ENCODE data around the gene BIN1. TPM values are rescaled to one million over a fixed set of nuclear protein-coding genes. Genes with fewer than 3 reads are reported as not detected.

BIN1 gene
- total and polyA plus RNA-seq, 2 donors (not counting 1 experiment from before 2014, with no cell fraction given), result 90.6 to 92.3 TPM

- H3K36me3 ChIP-seq (replicated peaks in 1 of 2; ENCODE audit: control extremely low read depth in 1 of 2, control insufficient read depth in 1 of 2, extremely low read depth in 1 of 2, insufficient read depth in 2 of 2, low read length in 1 of 2), result no peaks in the 10 kb centered on the region
- DNase-seq (no peak), ATAC-seq (ENCODE audit: low read depth) (no peak)
- H3K9ac ChIP-seq (ENCODE audit: low read length), result no peak overlapping the region
- no peaks in the 10 kb centered on the region for H3K79me2 ChIP-seq (ENCODE audit: control insufficient read depth, insufficient read depth, low read length)
- whole genome bisulfite sequencing (ENCODE audit: insufficient coverage), result 78% methylated on average over 8 of the region's 8 CpGs
- ChIA-PET POLR2A (no interaction called here), CTCF (no interaction called here)
- H3K27me3 ChIP-seq (replicated peaks in 1 of 4; ENCODE audit: control extremely low read depth in 1 of 4, control insufficient read depth in 3 of 4, insufficient read depth in 4 of 4, low read length in 3 of 4), result peaks cover 0 to 21% (median 3%) of the 10 kb centered on the region in 4 experiments
- no peak overlapping the region for H3K27ac ChIP-seq (ENCODE audit: low read length in 2 of 2)
- Mint-ChIP-seq H3K4me3 (no peak overlapping the region), H3K27me3 (peaks cover 42% of the 10 kb centered on the region), H3K4me1 (no peaks in the 10 kb centered on the region), H3K27ac (no peak overlapping the region), H3K9me3 (ENCODE audit: insufficient read depth) (no peaks in the 10 kb centered on the region)
- TF ChIP-seq EZH2 (IDR thresholded peaks at IDR 0.05; ENCODE audit: borderline replicate concordance, insufficient read depth, low read depth, low read length, poor library complexity, severe bottlenecking), result no peak
- TF ChIP-seq CTCF (IDR thresholded peaks at IDR 0.05), result no peak
- H2AFZ ChIP-seq (ENCODE audit: insufficient read depth, low read depth, low read length, poor library complexity, severe bottlenecking), result no peak overlapping the region
- no peaks in the 10 kb centered on the region for H4K20me1 ChIP-seq (ENCODE audit: control insufficient read depth, insufficient read depth, low read length, poor library complexity, severe bottlenecking)
- H3K4me3 ChIP-seq (ENCODE audit: control extremely low read depth in 1 of 5, extremely low read depth in 1 of 5, insufficient read depth in 1 of 5, low read depth in 2 of 5, low read length in 4 of 5), result no peak overlapping the region
- intact Hi-C loops (cut with micrococcal nuclease), result no loop called here
- no peaks in the 10 kb centered on the region for H3K4me1 ChIP-seq (ENCODE audit: control insufficient read depth in 2 of 2, insufficient read depth in 2 of 2, low read length in 2 of 2)
- no peaks in the 10 kb centered on the region for H3K9me3 ChIP-seq (ENCODE audit: control extremely low read depth in 1 of 3, control insufficient read depth in 2 of 3, insufficient read depth in 1 of 3, low read length in 2 of 3)
- no peak overlapping the region for H3K4me2 ChIP-seq (replicated peaks; ENCODE audit: low read depth, low read length, poor library complexity, severe bottlenecking)
These were observed 91.6 kb downstream of the BIN1 start for GRCh38 chr2:127015106-127015910.

- no peaks in the 10 kb centered on the region for H3K36me3 ChIP-seq (replicated peaks in 1 of 2; ENCODE audit: control extremely low read depth in 1 of 2, control insufficient read depth in 1 of 2, extremely low read depth in 1 of 2, insufficient read depth in 2 of 2, low read length in 1 of 2)
- no peak overlapping the region for H3K9ac ChIP-seq (ENCODE audit: low read length)
- H3K4me2 ChIP-seq (replicated peaks; ENCODE audit: low read depth, low read length, poor library complexity, severe bottlenecking), result no peak overlapping the region
These were observed 92.3 kb downstream of the BIN1 start for GRCh38 chr2:127014630-127015029.

More at GRCh38 chr2:127014630-127015029, 92.3 kb downstream of the BIN1 start:
- H3K27ac ChIP-seq (ENCODE audit: low read length in 2 of 2), result no peak overlapping the region
- DNase-seq, result no peak
- no peaks in the 10 kb centered on the region for H3K4me1 Mint-ChIP-seq
- H3K4me3 ChIP-seq (ENCODE audit: control extremely low read depth in 1 of 5, extremely low read depth in 1 of 5, insufficient read depth in 1 of 5, low read depth in 2 of 5, low read length in 4 of 5), result no peak overlapping the region
- no peak overlapping the region for H3K4me3 Mint-ChIP-seq
- H3K27me3 Mint-ChIP-seq, result peaks cover 48% of the 10 kb centered on the region
- ATAC-seq (ENCODE audit: low read depth), result no peak
- no CpG with 5 or more reads among the region's 4 CpGs for WGBS (ENCODE audit: insufficient coverage)
- POLR2A ChIA-PET, result no interaction called here
- no peaks in the 10 kb centered on the region for H3K79me2 ChIP-seq (ENCODE audit: control insufficient read depth, insufficient read depth, low read length)
- no peaks in the 10 kb centered on the region for H3K4me1 ChIP-seq (ENCODE audit: control insufficient read depth in 2 of 2, insufficient read depth in 2 of 2, low read length in 2 of 2)
- peaks cover 0 to 21% (median 3%) of the 10 kb centered on the region in 4 experiments for H3K27me3 ChIP-seq (replicated peaks in 1 of 4; ENCODE audit: control extremely low read depth in 1 of 4, control insufficient read depth in 3 of 4, insufficient read depth in 4 of 4, low read length in 3 of 4)
- no peaks in the 10 kb centered on the region for H3K9me3 Mint-ChIP-seq (ENCODE audit: insufficient read depth)
- CTCF ChIA-PET, result no interaction called here
- H2AFZ ChIP-seq (ENCODE audit: insufficient read depth, low read depth, low read length, poor library complexity, severe bottlenecking), result no peak overlapping the region
- H3K27ac Mint-ChIP-seq, result no peak overlapping the region
- no peaks in the 10 kb centered on the region for H4K20me1 ChIP-seq (ENCODE audit: control insufficient read depth, insufficient read depth, low read length, poor library complexity, severe bottlenecking)
- no peak for TF ChIP-seq EZH2 (IDR thresholded peaks at IDR 0.05; ENCODE audit: borderline replicate concordance, insufficient read depth, low read depth, low read length, poor library complexity, severe bottlenecking)
- TF ChIP-seq CTCF (IDR thresholded peaks at IDR 0.05), result no peak
- intact Hi-C loops (cut with micrococcal nuclease), result no loop called here
- H3K9me3 ChIP-seq (ENCODE audit: control extremely low read depth in 1 of 3, control insufficient read depth in 2 of 3, insufficient read depth in 1 of 3, low read length in 2 of 3), result no peaks in the 10 kb centered on the region
